Nephron progenitor cell (in vitro differentiated cells): ENCODE results near the gene ZBTB34.

Experiments used
- DNase-seq: peaks from one replicate; pipeline ENCODE4 v3.0.0; 2021
- H3K27ac Mint-ChIP-seq: 2 replicates; pipeline ENCODE4 v1.8.0; 2021; ENCODE audit warnings: mild to moderate bottlenecking, moderate library complexity, mixed read lengths
- H3K27me3 Mint-ChIP-seq: 2 replicates; pipeline ENCODE4 v1.8.0; 2021; ENCODE audit warnings: mild to moderate bottlenecking, low read depth, mixed read lengths; ENCODE audit not compliant: poor library complexity
- H3K36me3 Mint-ChIP-seq: 2 replicates; pipeline ENCODE4 v1.8.0; 2021; ENCODE audit warnings: low read depth, mixed read lengths
- H3K4me1 Mint-ChIP-seq: 2 replicates; pipeline ENCODE4 v1.8.0; 2021; ENCODE audit warnings: mixed read lengths
- H3K4me3 Mint-ChIP-seq: 2 replicates; pipeline ENCODE4 v1.8.0; 2021; ENCODE audit warnings: mild to moderate bottlenecking, moderate library complexity, mixed read lengths
- H3K9me3 Mint-ChIP-seq: 2 replicates; pipeline ENCODE4 v1.8.0; 2021; ENCODE audit warnings: mild to moderate bottlenecking, moderate library complexity, mixed read lengths
- TF ChIP-seq, protein P1 (sequence below): fragments of 200-600 bp; sonication (generic); IDR thresholded peaks from 2 replicates; pipeline ENCODE4 v1.5.0; 2021; ENCODE audit warnings: antibody characterized with exemption

Gene ZBTB34

DNA sequence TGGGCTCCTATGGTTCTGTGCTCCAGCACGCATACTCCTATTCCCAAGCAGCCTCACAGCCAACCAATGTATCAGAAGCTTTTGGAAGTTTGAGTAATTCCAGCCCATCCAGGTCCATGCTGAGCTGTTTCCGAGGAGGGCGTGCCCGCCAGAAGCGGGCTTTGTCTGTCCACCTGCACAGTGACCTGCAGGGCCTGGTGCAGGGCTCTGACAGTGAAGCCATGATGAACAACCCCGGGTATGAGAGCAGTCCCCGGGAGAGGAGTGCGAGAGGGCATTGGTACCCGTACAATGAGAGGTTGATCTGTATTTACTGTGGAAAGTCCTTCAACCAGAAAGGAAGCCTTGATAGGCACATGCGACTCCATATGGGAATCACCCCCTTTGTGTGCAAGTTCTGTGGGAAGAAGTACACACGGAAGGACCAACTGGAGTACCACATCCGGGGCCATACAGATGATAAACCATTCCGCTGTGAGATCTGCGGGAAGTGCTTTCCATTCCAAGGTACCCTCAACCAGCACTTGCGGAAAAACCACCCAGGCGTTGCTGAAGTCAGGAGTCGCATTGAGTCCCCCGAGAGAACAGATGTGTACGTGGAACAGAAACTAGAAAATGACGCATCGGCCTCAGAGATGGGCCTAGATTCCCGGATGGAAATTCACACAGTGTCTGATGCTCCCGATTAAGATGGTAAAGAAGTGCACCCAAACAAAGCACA, 19.9 kb downstream of the ZBTB34 start:
- Mint-ChIP-seq H3K36me3 (peaks cover 37% of the 10 kb centered on the region), H3K27ac (no peak overlapping the region), H3K4me3 (no peak overlapping the region), H3K27me3 (no peaks in the 10 kb centered on the region), H3K9me3 (peaks cover 3% of the 10 kb centered on the region), H3K4me1 (peaks cover 19% of the 10 kb centered on the region)
- DNase-seq: no peak
- TF ChIP-seq, protein P1, sequence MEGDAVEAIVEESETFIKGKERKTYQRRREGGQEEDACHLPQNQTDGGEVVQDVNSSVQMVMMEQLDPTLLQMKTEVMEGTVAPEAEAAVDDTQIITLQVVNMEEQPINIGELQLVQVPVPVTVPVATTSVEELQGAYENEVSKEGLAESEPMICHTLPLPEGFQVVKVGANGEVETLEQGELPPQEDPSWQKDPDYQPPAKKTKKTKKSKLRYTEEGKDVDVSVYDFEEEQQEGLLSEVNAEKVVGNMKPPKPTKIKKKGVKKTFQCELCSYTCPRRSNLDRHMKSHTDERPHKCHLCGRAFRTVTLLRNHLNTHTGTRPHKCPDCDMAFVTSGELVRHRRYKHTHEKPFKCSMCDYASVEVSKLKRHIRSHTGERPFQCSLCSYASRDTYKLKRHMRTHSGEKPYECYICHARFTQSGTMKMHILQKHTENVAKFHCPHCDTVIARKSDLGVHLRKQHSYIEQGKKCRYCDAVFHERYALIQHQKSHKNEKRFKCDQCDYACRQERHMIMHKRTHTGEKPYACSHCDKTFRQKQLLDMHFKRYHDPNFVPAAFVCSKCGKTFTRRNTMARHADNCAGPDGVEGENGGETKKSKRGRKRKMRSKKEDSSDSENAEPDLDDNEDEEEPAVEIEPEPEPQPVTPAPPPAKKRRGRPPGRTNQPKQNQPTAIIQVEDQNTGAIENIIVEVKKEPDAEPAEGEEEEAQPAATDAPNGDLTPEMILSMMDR: no peak

DNA sequence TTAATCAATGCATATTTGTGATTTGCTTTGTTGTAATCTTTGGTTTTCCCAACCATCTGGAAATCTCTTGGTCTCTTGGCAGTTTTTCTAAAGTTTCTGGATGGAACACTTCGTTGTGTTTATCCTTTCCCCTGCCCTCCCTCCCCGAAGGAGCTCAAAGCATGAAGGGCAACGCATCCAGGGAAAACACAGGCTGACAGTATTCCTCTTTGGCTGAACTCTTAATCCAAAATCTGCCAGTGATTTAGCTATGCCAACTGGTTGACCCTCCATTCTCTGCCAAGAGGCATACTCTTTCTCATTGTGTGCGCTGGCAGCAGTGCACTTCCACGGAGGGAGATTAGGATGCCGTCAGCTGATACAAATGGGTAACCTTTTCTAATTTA, 20.5 kb downstream of the ZBTB34 start:
- peaks cover 34% of the 10 kb centered on the region for H3K36me3 Mint-ChIP-seq
- DNase-seq: no peak
- H3K9me3 Mint-ChIP-seq: peaks cover 3% of the 10 kb centered on the region
- H3K27ac Mint-ChIP-seq: no peak overlapping the region
- H3K4me1 Mint-ChIP-seq: peaks cover 24% of the 10 kb centered on the region
- H3K27me3 Mint-ChIP-seq: no peaks in the 10 kb centered on the region
- no peak overlapping the region for H3K4me3 Mint-ChIP-seq
- TF ChIP-seq, protein P1: no peak

DNA sequence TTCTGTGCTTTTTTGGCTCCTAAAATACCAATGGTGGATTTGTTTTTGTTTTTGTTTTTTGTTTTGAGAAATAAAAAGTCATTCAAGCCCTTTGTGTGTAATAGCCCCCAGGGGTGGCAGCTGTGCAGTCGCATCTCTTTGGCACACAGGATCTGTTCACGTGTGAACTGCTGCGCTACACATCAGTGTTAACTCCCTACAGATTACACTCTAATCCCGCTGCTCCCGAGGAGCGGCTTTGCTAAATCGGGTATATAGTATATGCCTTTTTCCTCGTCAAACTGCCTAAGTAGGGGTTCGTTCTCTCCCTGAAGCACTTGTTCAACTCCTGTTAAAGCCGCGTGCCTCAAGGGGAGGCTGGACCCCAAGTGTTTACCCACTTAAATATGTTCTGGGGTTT, 22.3 kb downstream of the ZBTB34 start:
- Mint-ChIP-seq H3K4me3 (no peak overlapping the region), H3K27ac (no peak overlapping the region), H3K27me3 (no peaks in the 10 kb centered on the region), H3K9me3 (no peaks in the 10 kb centered on the region), H3K4me1 (peaks cover 37% of the 10 kb centered on the region), H3K36me3 (peaks cover 28% of the 10 kb centered on the region)
- no peak for DNase-seq
- TF ChIP-seq, protein P1: no peak

DNA sequence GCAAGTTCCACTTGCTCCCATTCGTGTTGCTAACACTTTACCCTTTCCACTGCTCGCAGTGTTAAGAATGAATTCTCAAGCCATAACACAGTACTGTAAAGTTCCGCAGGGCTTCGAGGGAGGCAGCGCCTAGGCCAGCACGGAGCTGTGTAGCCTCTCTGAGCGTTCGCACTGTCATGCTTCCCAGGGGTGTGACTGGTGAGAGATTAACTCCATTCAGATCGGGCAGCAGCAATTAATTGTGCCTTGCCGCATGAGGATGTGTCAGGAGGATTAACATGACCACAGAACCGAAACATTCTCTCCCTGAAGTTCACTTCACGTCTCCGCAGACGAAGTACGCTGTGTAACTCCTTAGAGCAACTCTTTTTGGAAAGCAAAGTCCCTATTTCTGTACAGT, 23.2 kb downstream of the ZBTB34 start:
- no peaks in the 10 kb centered on the region for H3K9me3 Mint-ChIP-seq
- peaks cover 28% of the 10 kb centered on the region for H3K36me3 Mint-ChIP-seq
- peaks cover 37% of the 10 kb centered on the region for H3K4me1 Mint-ChIP-seq
- TF ChIP-seq, protein P1: no peak
- no peak overlapping the region for H3K27ac Mint-ChIP-seq
- no peak for DNase-seq
- no peak overlapping the region for H3K4me3 Mint-ChIP-seq
- no peaks in the 10 kb centered on the region for H3K27me3 Mint-ChIP-seq

DNA sequence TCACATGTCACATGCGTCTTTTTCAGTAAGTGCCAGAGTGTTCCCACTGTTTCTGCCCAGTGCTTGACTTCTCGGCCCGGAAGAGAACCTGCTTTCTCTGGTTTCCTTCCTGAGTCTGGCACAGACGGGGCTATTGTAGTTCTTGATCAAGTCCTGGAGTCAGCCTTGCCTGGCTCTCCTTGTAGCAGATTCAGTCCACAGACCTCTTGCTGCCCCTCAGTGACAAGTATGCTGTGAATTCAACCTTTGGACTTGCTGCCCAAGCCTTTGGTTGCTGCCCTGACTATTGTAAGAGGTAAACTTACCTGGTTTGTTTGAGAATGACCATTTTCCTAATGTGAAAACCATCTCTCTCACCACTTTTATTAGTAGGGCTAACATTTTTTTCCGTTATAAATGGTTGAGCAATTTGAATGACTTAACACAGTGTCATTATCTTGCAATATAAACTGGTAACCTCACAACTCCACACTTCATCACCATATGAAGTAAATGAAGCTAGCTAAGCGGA, 24.7 kb downstream of the ZBTB34 start:
- DNase-seq: no peak
- H3K9me3 Mint-ChIP-seq: no peaks in the 10 kb centered on the region
- peaks cover 47% of the 10 kb centered on the region for H3K4me1 Mint-ChIP-seq
- peaks cover 14% of the 10 kb centered on the region for H3K36me3 Mint-ChIP-seq
- H3K27me3 Mint-ChIP-seq: no peaks in the 10 kb centered on the region
- no peak overlapping the region for H3K4me3 Mint-ChIP-seq
- H3K27ac Mint-ChIP-seq: no peak overlapping the region
- TF ChIP-seq, protein P1: no peak
